HG03378 (cell line): ENCODE data around the gene UTP14C.
"Not testable (repeated sequence)": the region's sequence is repeated elsewhere in the genome, so short reads cannot be mapped to it uniquely, and the experiment has no call there.

Experiments
- ATAC-seq: cut with Tn5 transposase; IDR thresholded peaks from one replicate; pipeline ENCODE4 v1.9.1; 2021; ENCODE audit warnings: mild to moderate bottlenecking, moderate library complexity; ENCODE audit not compliant: unreplicated experiment

UTP14C gene

GRCh38 chr13:52043675-52044074 is 19.2 kb downstream of the UTP14C start:
- ATAC-seq = no peak

GRCh38 chr13:52047463-52047862 is 23.0 kb downstream of the UTP14C start:
- no peak for ATAC-seq

DNA sequence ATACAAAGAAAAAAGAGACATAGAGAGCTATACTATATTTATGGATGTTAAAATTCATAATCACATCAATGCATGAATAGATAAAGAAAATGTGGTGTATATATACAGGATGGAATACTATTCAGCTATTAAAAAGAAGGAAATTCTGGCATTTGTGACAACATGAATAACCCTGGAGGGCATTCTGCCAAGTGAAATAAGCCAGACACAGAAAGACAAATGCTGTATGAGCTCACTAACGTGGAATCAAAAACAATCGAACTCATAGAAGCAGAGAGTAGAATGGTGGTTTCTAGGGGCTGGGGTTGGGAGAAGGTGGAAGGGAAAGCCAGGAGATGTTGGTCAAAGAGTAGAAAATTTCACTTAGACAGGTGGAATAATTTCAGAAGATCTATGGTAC is 24.0 kb downstream of the UTP14C start:
- ATAC-seq = no peak

- ATAC-seq = no peak
Measured at GRCh38 chr13:52051400-52051799, 26.9 kb downstream of the UTP14C start.

- no peak for ATAC-seq
Measured at GRCh38 chr13:52053460-52053859, 29.0 kb downstream of the UTP14C start.

- not testable (repeated sequence) for ATAC-seq
Measured at GRCh38 chr13:52061064-52061463, 36.6 kb downstream of the UTP14C start.

GRCh38 chr13:52061587-52061986 is 37.1 kb downstream of the UTP14C start:
- no peak for ATAC-seq

DNA sequence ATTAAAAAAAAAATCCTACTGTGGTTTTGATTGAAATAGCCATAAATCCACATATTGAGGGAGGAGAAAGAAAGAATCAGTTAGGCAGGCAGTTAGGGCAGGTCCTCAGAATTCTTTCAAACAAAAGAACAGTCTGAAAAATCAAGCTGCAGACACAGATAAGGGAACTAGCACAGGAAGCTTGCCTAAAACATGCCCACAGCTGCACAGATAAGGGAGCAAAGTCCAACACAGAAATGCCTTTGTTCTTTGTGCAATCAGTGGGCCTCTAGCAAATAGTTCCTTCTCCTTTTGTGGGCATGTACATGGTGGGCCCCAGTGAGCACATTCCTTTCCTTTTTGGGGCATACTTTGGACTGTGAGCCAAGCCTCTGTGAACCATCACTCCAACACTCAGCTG is 42.7 kb downstream of the UTP14C start:
- no peak for ATAC-seq

GRCh38 chr13:52070929-52071523 is 46.5 kb downstream of the UTP14C start:
- no peak for ATAC-seq
